HG03558 (cell line): ENCODE results near the gene TMEM151A.
"Not testable (repeated sequence)": the region's sequence is repeated elsewhere in the genome, so short reads cannot be mapped to it uniquely, and the experiment has no call there.

Source experiments
- ATAC-seq: cut with Tn5 transposase; IDR thresholded peaks from one replicate; pipeline ENCODE4 v1.9.1; 2021; ENCODE audit warnings: moderate number of reproducible peaks; ENCODE audit not compliant: unreplicated experiment; ENCODE audit errors: extremely low read depth

Gene TMEM151A

GRCh38 chr11:66297610-66298009 lies 5.9 kb downstream of the TMEM151A start:
- ATAC-seq: no peak

GRCh38 chr11:66299186-66299585 lies 7.5 kb downstream of the TMEM151A start:
- ATAC-seq: no peak

- ATAC-seq: no peak
Measured at GRCh38 chr11:66302656-66303055, 11.0 kb downstream of the TMEM151A start.

- no peak for ATAC-seq
Measured at GRCh38 chr11:66309475-66309874, 17.8 kb downstream of the TMEM151A start.

- no peak for ATAC-seq
Measured at GRCh38 chr11:66310324-66310723, 18.6 kb downstream of the TMEM151A start.

- not testable (repeated sequence) for ATAC-seq
Measured at GRCh38 chr11:66310803-66311440, 19.2 kb downstream of the TMEM151A start.

- ATAC-seq: no peak
Measured at GRCh38 chr11:66311470-66311964, 19.8 kb downstream of the TMEM151A start.

- ATAC-seq: peak; percentile 35
Measured at GRCh38 chr11:66311965-66312548, 20.4 kb downstream of the TMEM151A start.

GRCh38 chr11:66312549-66313320 lies 21.0 kb downstream of the TMEM151A start:
- peak; percentile 37 for ATAC-seq

GRCh38 chr11:66313321-66314185 lies 21.9 kb downstream of the TMEM151A start:
- no peak for ATAC-seq

- no peak for ATAC-seq
Measured at GRCh38 chr11:66314186-66314501, 22.4 kb downstream of the TMEM151A start.

- no peak for ATAC-seq
Measured at GRCh38 chr11:66314561-66315497, 23.1 kb downstream of the TMEM151A start.

GRCh38 chr11:66315498-66315885 lies 23.8 kb downstream of the TMEM151A start:
- ATAC-seq: no peak

- ATAC-seq: no peak
Measured at GRCh38 chr11:66315921-66316811, 24.5 kb downstream of the TMEM151A start.

- ATAC-seq: no peak
Measured at GRCh38 chr11:66316849-66317251, 25.2 kb downstream of the TMEM151A start, which contains the start of gene CD248. Gene CD248, minus strand, starts transcription at chr11:66317044. Its CDS starts 17 bp downstream, at chr11:66317027.

- ATAC-seq: no peak
Measured at GRCh38 chr11:66317322-66317722, 25.6 kb downstream of the TMEM151A start.

- ATAC-seq: no peak
Measured at GRCh38 chr11:66317723-66318599, 26.3 kb downstream of the TMEM151A start.
